Right lung (tissue), 5 donors: ENCODE data around the gene SDK2. TPM values are rescaled to one million over a fixed set of nuclear protein-coding genes. Genes with fewer than 3 reads are reported as not detected.

Experiments used
- DNase-seq, 2 donors: peaks; one replicate each; pipeline ENCODE4 v3.0.0-alpha.2; 2013
- polyA plus RNA-seq, 5 donors: library from polyadenylated mRNA; unstranded; fragments of 120-200 nt; gene quantifications; one replicate each; pipeline versions ENCODE4 v1.2.1 to v1.2.3, GENCODE V29; 2013; ENCODE audit warnings: inconsistent platforms in 1 of 5, low replicate concordance in 1 of 5; ENCODE audit not compliant: insufficient read length in 5 of 5, insufficient read depth in 1 of 5

SDK2 gene
- polyA plus RNA-seq, 5 donors = 4.7 to 12.0 (median 5.4) TPM

GRCh38 chr17:73612031-73612472, 32.2 kb downstream of the SDK2 start:
- no peak for DNase-seq

- DNase-seq = no peak
Observed at GRCh38 chr17:73611630-73612029, 32.6 kb downstream of the SDK2 start.

GRCh38 chr17:73610331-73610911, 33.8 kb downstream of the SDK2 start:
- DNase-seq = no peak

GRCh38 chr17:73609758-73610157, 34.5 kb downstream of the SDK2 start:
- DNase-seq = no peak

GRCh38 chr17:73609060-73609459, 35.2 kb downstream of the SDK2 start:
- DNase-seq = peak in 1 of 2 donors; percentile 55

GRCh38 chr17:73605444-73605843, 38.8 kb downstream of the SDK2 start:
- DNase-seq = no peak

GRCh38 chr17:73604476-73604875, 39.8 kb downstream of the SDK2 start:
- no peak for DNase-seq

GRCh38 chr17:73603971-73604370, 40.3 kb downstream of the SDK2 start:
- DNase-seq = no peak

- peak; percentile 41 to 67 for DNase-seq
Observed at GRCh38 chr17:73600103-73600871, 44.0 kb downstream of the SDK2 start.

GRCh38 chr17:73599599-73599998, 44.6 kb downstream of the SDK2 start:
- DNase-seq = no peak

GRCh38 chr17:73598212-73598611, 46.0 kb downstream of the SDK2 start:
- DNase-seq = no peak

GRCh38 chr17:73595931-73596330, 48.3 kb downstream of the SDK2 start:
- no peak for DNase-seq

GRCh38 chr17:73595479-73595878, 48.8 kb downstream of the SDK2 start:
- DNase-seq = peak; percentile 78 to 82

- DNase-seq = no peak
Observed at GRCh38 chr17:73595068-73595467, 49.2 kb downstream of the SDK2 start.

GRCh38 chr17:73594598-73594997, 49.6 kb downstream of the SDK2 start:
- DNase-seq = no peak

GRCh38 chr17:73594025-73594424, 50.2 kb downstream of the SDK2 start:
- DNase-seq = no peak

GRCh38 chr17:73593249-73593965, 50.8 kb downstream of the SDK2 start:
- DNase-seq = no peak

- DNase-seq = no peak
Observed at GRCh38 chr17:73592501-73592961, 51.7 kb downstream of the SDK2 start.

GRCh38 chr17:73592079-73592415, 52.2 kb downstream of the SDK2 start:
- no peak for DNase-seq

- DNase-seq = no peak
Observed at GRCh38 chr17:73591296-73592078, 52.8 kb downstream of the SDK2 start.

- no peak for DNase-seq
Observed at GRCh38 chr17:73589363-73589980, 54.8 kb downstream of the SDK2 start.

GRCh38 chr17:73588891-73589290, 55.4 kb downstream of the SDK2 start:
- DNase-seq = no peak
